PC-9 (cell line): ENCODE measurements around the gene C10orf67. TPM values are rescaled to one million over a fixed set of nuclear protein-coding genes. Genes with fewer than 3 reads are reported as not detected.
"Not testable (repeated sequence)": the region's sequence is repeated elsewhere in the genome, so short reads cannot be mapped to it uniquely, and the experiment has no call there.

Source experiments
- Bru-seq: library from RNA; stranded (reverse); fragments of 400-500 nt; gene quantifications from one replicate; lab custom pipeline; 2021; lab: Mats Ljungman, UMichigan
- BruChase-seq, 2 experiments: library from RNA; stranded (reverse); fragments of 400-500 nt; gene quantifications; one replicate each; lab custom pipeline; 2021; lab: Mats Ljungman, UMichigan
- BruUV-seq: library from RNA; stranded (reverse); fragments of 400-500 nt; replicated peaks from 2 replicates; lab custom pipeline; 2021; lab: Mats Ljungman, UMichigan
- CTCF ChIA-PET: fragments of 300-600 bp; sonication (Branson Sonifier 250); formaldehyde crosslinking; loops from one replicate; lab custom pipeline; 2022; ENCODE audit warnings: antibody characterized with exemption; lab: Charles Lee
- POLR2A ChIA-PET: fragments of 300-600 bp; sonication (Branson Sonifier 250); formaldehyde crosslinking; loops from one replicate; lab custom pipeline; 2022; ENCODE audit warnings: antibody characterized with exemption; ENCODE audit not compliant: unreplicated experiment; lab: Charles Lee
- DNase-seq, 2 experiments: peaks; one replicate each; pipeline versions ENCODE4 v3.0.0 to v3.0.0-alpha.2; 2015 to 2022; ENCODE audit warnings: mixed read lengths in 1 of 2
- H2AFZ ChIP-seq: fragments of 200-600 bp; sonication (generic); 2 replicates; pipeline ENCODE4 v1.8.1; 2017; ENCODE audit warnings: antibody characterized with exemption
- H3F3A ChIP-seq: fragments of 200-600 bp; sonication (generic); 2 replicates; pipeline ENCODE4 v1.8.1; 2017; ENCODE audit warnings: antibody characterized with exemption, mild to moderate bottlenecking, low read depth; ENCODE audit not compliant: insufficient read depth
- H3K27ac ChIP-seq: fragments of 200-600 bp; sonication (generic); 2 replicates; pipeline ENCODE4 v1.6.1; 2016; ENCODE audit warnings: mixed run types
- H3K27me3 ChIP-seq: fragments of 200-600 bp; sonication (generic); 2 replicates; pipeline ENCODE4 v1.6.1; 2016; ENCODE audit warnings: low read depth, mixed run types; ENCODE audit not compliant: insufficient read depth
- H3K36me3 ChIP-seq: fragments of 200-600 bp; sonication (generic); 2 replicates; pipeline ENCODE4 v1.6.1; 2016; ENCODE audit warnings: low read depth, mixed run types
- H3K4me1 ChIP-seq: fragments of 200-600 bp; sonication (generic); replicated peaks from 2 replicates; pipeline ENCODE4 v1.6.1; 2016; ENCODE audit warnings: mixed run types; ENCODE audit not compliant: insufficient read depth
- H3K4me2 ChIP-seq: fragments of 200-600 bp; sonication (generic); 2 replicates; pipeline ENCODE4 v1.6.1; 2017; ENCODE audit warnings: mixed run types
- H3K4me3 ChIP-seq: fragments of 200-600 bp; sonication (generic); 2 replicates; pipeline ENCODE4 v1.6.1; 2016; ENCODE audit warnings: mixed run types
- H3K79me2 ChIP-seq: fragments of 200-600 bp; sonication (generic); 2 replicates; pipeline ENCODE4 v1.6.1; 2017; ENCODE audit warnings: low read depth, mixed run types
- H3K9me2 ChIP-seq: fragments of 200-600 bp; sonication (generic); 2 replicates; pipeline ENCODE4 v1.8.1; 2017; ENCODE audit warnings: mild to moderate bottlenecking; ENCODE audit not compliant: insufficient read depth
- H3K9me3 ChIP-seq: fragments of 200-600 bp; sonication (generic); 2 replicates; pipeline ENCODE4 v1.8.1; 2016; ENCODE audit warnings: low read depth; ENCODE audit not compliant: insufficient read depth
- H4K20me1 ChIP-seq: fragments of 200-600 bp; sonication (generic); 2 replicates; pipeline ENCODE4 v1.8.1; 2017; ENCODE audit not compliant: insufficient read depth
- EZH2 ChIP-seq: fragments of 200-600 bp; sonication (generic); IDR thresholded peaks from 2 replicates; pipeline ENCODE4 v1.8.0; 2017; ENCODE audit warnings: antibody characterized with exemption, low read depth
- intact Hi-C: fragments of 100-400 bp; cut with micrococcal nuclease; formaldehyde crosslinking; loops from one replicate; pipeline ENCODE4 v1.10.0; 2022; ENCODE audit not compliant: unreplicated experiment
- long read RNA-seq: library from polyadenylated mRNA; stranded (forward); transcript quantifications from one replicate; pipeline ENCODE4 v2.0.0, GENCODE V29; 2022
- total RNA-seq: library from RNA; stranded (reverse); gene quantifications from 2 replicates; pipeline ENCODE4 v1.2.3, GENCODE V29; 2021
- TF ChIP-seq, protein P1 (sequence below): fragments of 200-600 bp; sonication (generic); conservative IDR thresholded peaks from 2 replicates; pipeline ENCODE4 v1.6.1; 2017; ENCODE audit warnings: mixed run types, antibody characterized with exemption, mild to moderate bottlenecking, moderate library complexity

C10orf67 gene
- total RNA-seq (1.2 and 1.3 TPM in 2 replicates), Bru-seq, nascent RNA (percentile 33 among the genes with signal in this experiment), BruChase-seq, experiment 1, labeled RNA remaining after a 2-hour chase (percentile 39 among the genes with signal in this experiment), BruChase-seq, experiment 2, labeled RNA remaining after a 6-hour chase (percentile 31 among the genes with signal in this experiment)
- long read RNA-seq, partial matches to known transcripts = 0 of 2 reads
- long read RNA-seq, other reads (novel, unspliced or antisense) = 1 of 2 reads

DNA sequence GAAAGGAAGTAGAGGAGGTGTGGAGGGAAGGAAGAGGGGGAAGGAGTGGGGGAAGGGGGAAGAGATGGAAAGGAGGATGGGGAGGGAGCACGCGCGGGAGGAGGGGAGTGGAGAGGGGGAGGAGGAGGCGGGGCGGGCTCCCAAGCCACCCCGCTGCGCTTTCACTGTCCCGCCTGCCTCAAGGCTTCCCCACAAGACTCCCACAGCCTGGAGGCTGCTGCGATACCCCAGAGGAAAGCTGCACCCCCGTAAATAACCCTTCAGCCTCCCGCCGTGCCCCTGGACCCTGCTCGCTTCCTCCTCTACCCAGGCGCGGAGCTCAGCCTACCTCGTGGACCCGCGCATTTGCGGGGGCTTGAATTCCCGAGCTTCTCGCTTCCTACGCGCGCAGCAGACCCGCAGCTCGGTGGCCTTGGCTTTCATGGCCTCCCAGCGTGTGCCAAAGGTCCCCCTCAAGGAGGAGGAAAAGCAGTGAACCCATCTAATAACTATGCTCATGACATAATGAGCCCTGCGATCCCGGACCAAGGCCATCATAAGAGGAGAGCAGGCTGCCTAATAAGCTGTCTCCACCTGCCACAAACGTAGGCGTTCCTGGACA, at the start of gene C10orf67:
TSS of gene C10orf67 (minus strand) at position 557 of the 601 bp plus-strand sequence. CDS start at position 534, 23 bp downstream.
- Histone ChIP-seq H2AFZ (peak within 1 kb of the TSS; percentile 79), H3F3A (peaks cover 32% of the 10 kb centered on the region), H3K9me3 (no peaks in the 10 kb centered on the region), H4K20me1 (no peaks in the 10 kb centered on the region), H3K27ac (peak within 1 kb of the TSS; percentile 82), H3K36me3 (no peaks in the 10 kb centered on the region), H3K9me2 (no peaks in the 10 kb centered on the region), H3K79me2 (no peaks in the 10 kb centered on the region; the same call in 1 of the 2 replicates), H3K4me2 (peak within 1 kb of the TSS; percentile 88), H3K4me1 (peaks cover 56% of the 10 kb centered on the region), H3K4me3 (peak within 1 kb of the TSS; percentile 63), H3K27me3 (no peaks in the 10 kb centered on the region)
- TSS peak; percentile 82 for BruUV-seq
- no peak for TF ChIP-seq EZH2
- TF ChIP-seq, protein P1, sequence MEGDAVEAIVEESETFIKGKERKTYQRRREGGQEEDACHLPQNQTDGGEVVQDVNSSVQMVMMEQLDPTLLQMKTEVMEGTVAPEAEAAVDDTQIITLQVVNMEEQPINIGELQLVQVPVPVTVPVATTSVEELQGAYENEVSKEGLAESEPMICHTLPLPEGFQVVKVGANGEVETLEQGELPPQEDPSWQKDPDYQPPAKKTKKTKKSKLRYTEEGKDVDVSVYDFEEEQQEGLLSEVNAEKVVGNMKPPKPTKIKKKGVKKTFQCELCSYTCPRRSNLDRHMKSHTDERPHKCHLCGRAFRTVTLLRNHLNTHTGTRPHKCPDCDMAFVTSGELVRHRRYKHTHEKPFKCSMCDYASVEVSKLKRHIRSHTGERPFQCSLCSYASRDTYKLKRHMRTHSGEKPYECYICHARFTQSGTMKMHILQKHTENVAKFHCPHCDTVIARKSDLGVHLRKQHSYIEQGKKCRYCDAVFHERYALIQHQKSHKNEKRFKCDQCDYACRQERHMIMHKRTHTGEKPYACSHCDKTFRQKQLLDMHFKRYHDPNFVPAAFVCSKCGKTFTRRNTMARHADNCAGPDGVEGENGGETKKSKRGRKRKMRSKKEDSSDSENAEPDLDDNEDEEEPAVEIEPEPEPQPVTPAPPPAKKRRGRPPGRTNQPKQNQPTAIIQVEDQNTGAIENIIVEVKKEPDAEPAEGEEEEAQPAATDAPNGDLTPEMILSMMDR = no peak
- POLR2A ChIA-PET = interaction anchor here (0.5 to 1.9 kb wide), 6 partner anchors 40 to 1282 kb away, joined by 3 to 13 read pairs (median 4); partner anchors contain the start of gene OTUD1
- intact Hi-C loops = loop anchor here (1.0 kb wide), 1 partner anchor 94 kb away; no protein-coding TSS in a partner anchor
- DNase-seq = peak; percentile 49 to 59
- CTCF ChIA-PET = interaction anchor here (0.6 kb wide), 2 partner anchors 949 to 1876 kb away, joined by 3 to 7 read pairs; no protein-coding TSS in a partner anchor

DNA sequence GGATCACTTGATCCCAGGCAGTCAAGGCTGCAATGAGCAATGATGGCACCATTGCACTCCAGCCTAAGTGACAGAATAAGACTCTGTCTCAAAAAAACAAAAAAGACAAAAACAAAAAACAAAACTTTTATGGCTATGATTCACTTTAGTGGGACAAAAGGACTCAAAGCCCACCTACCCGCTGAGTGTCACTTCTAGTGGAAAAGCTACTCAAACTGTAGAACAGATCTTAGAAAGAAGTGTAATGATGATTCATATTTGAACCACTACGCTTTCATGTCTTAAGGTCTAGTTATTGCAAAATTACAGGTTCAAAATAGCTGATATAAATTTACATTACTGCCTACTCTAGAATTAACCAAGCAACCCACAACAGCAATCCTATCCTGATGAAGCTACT, 47.2 kb upstream of the C10orf67 start:
- BruUV-seq = no TSS peak
- no peak overlapping the region for H3K4me3 ChIP-seq
- no peaks in the 10 kb centered on the region for H3K36me3 ChIP-seq
- H3K4me2 ChIP-seq = no peak overlapping the region
- TF ChIP-seq, protein P1 = no peak
- H4K20me1 ChIP-seq = no peaks in the 10 kb centered on the region
- no peak overlapping the region for H3K27ac ChIP-seq
- H3K9me3 ChIP-seq = no peaks in the 10 kb centered on the region
- no peak overlapping the region for H2AFZ ChIP-seq
- no peaks in the 10 kb centered on the region for H3K27me3 ChIP-seq
- H3K4me1 ChIP-seq = no peaks in the 10 kb centered on the region
- H3F3A ChIP-seq = no peaks in the 10 kb centered on the region
- intact Hi-C loops = no loop called here
- no peaks in the 10 kb centered on the region for H3K9me2 ChIP-seq
- DNase-seq = no peak
- no peaks in the 10 kb centered on the region for H3K79me2 ChIP-seq
- POLR2A ChIA-PET = interaction anchor here (0.6 kb wide), 1 partner anchor 847 kb away, joined by 5 read pairs; no protein-coding TSS in a partner anchor
- CTCF ChIA-PET = no interaction called here

DNA sequence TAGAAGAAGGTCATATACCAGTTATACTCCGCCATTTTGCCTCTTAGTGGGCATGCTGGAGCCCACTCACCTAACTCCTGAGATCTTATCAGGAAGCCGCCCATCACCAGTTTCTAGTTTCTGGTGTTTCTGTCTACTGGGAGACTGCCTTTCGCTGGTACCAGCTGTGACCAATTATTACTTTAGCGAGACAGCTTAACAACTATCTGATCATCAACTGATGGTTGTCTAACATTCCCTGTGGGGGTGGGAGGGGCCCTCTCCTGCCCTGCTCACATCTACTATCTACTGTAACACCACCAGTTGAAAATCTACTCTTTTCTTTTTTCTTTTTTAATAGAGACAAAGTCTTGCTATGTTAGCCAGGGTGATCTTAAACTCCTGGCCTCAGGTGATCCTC, 46.2 kb upstream of the C10orf67 start:
- intact Hi-C loops = no loop called here
- Histone ChIP-seq H3K4me1 (no peaks in the 10 kb centered on the region), H3K4me3 (no peak overlapping the region), H3K27me3 (no peaks in the 10 kb centered on the region), H3K9me2 (no peaks in the 10 kb centered on the region), H2AFZ (no peak overlapping the region), H3K36me3 (no peaks in the 10 kb centered on the region), H3K4me2 (no peak overlapping the region), H3F3A (no peaks in the 10 kb centered on the region), H3K79me2 (no peaks in the 10 kb centered on the region), H3K27ac (no peak overlapping the region), H4K20me1 (no peaks in the 10 kb centered on the region), H3K9me3 (no peaks in the 10 kb centered on the region)
- ChIA-PET POLR2A (no interaction called here), CTCF (no interaction called here)
- no TSS peak for BruUV-seq
- TF ChIP-seq, protein P1 = no peak
- TF ChIP-seq EZH2 = no peak
- no peak for DNase-seq

DNA sequence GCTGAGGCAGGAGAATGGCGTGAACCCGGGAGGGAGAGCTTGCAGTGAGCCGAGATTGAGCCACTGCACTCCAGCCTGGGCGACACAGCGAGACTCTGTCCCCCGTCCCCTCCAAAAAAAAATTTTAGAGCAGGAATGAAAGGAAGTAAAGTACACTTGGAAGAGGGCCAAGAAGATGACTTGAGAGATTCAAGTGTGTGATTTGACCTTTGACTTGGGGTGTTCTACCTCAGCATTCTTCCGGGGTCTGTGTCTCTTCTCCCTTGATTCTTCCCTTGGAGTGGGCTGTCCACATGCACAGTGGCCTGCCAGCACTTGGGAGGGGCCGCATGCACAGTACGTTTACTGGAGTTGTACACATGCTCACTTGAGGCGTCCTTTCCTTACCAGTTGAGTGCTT, 45.8 kb upstream of the C10orf67 start:
- H3K27ac ChIP-seq, BruUV-seq, H2AFZ ChIP-seq, DNase-seq, H3K4me1 ChIP-seq, H4K20me1 ChIP-seq, CTCF ChIA-PET, H3K9me3 ChIP-seq, H3K4me3 ChIP-seq, POLR2A ChIA-PET, H3K79me2 ChIP-seq, H3K9me2 ChIP-seq, intact Hi-C loops, H3F3A ChIP-seq, H3K36me3 ChIP-seq, H3K27me3 ChIP-seq, H3K4me2 ChIP-seq: not testable (repeated sequence)

DNA sequence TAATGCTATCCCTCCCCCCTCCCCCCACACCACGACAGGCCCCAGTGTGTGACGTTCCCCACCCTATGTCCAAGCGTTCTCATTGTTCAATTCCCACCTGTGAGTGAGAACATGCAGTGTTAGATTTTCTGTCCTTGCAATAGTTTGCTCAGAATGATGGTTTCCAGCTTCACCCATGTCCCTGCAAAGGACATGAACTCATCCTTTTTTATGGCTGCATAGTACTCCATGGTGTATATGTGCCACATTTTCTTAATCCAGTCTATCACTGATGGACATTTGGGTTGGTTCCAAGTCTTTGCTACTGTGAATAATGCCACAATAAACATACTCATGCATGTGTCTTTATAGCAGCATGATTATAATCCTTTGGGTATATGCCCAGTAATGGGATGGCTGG, 42.9 kb upstream of the C10orf67 start:
- H3K9me3 ChIP-seq, DNase-seq, H3K27ac ChIP-seq, POLR2A ChIA-PET, H3K79me2 ChIP-seq, H3K9me2 ChIP-seq, H3K36me3 ChIP-seq, BruUV-seq, H3F3A ChIP-seq, H3K4me3 ChIP-seq, H2AFZ ChIP-seq, intact Hi-C loops, H4K20me1 ChIP-seq, H3K27me3 ChIP-seq, H3K4me2 ChIP-seq: not testable (repeated sequence)
- CTCF ChIA-PET = interaction anchor here (0.6 kb wide), 1 partner anchor 48 kb away, joined by 3 read pairs; no protein-coding TSS in a partner anchor
- peaks cover 16% of the 10 kb centered on the region; the same call in 1 of the 2 replicates for H3K4me1 ChIP-seq
